SU-DHL-6 (cell line): Measurements from ENCODE around the gene DGKB.

ENCODE experiments used
- H2AFZ ChIP-seq: fragments of 200-600 bp; sonication (generic); 2 replicates; pipeline ENCODE4 v1.6.1; 2014; ENCODE audit warnings: low read depth, mild to moderate bottlenecking, moderate library complexity, mixed read lengths, antibody characterized with exemption, low read length; ENCODE audit not compliant: severe bottlenecking
- H3F3A ChIP-seq: fragments of 200-600 bp; shearing (Covaris generic); 2 replicates; pipeline ENCODE4 v1.6.0; 2016; ENCODE audit warnings: antibody characterized with exemption, mild to moderate bottlenecking; ENCODE audit not compliant: insufficient read depth
- H3K27ac ChIP-seq: fragments of 200-600 bp; sonication (generic); 2 replicates; pipeline ENCODE4 v1.5.1; 2016; ENCODE audit warnings: low read depth, mild to moderate bottlenecking, low read length, moderate library complexity, mixed read lengths
- H3K27me3 ChIP-seq: fragments of 200-600 bp; sonication (generic), shearing (Covaris generic); 2 replicates; pipeline ENCODE4 v1.6.0; 2014; ENCODE audit warnings: mild to moderate bottlenecking, low read length
- H3K36me3 ChIP-seq: fragments of 200-600 bp; sonication (generic); 2 replicates; pipeline ENCODE4 v1.6.1; 2014; ENCODE audit warnings: mild to moderate bottlenecking, low read length, mixed read lengths
- H3K4me2 ChIP-seq: fragments of 300-600, 200-600 bp; shearing (Covaris generic), sonication (generic); 2 replicates; pipeline ENCODE4 v1.6.0; 2014; ENCODE audit warnings: low read length, low read depth, mild to moderate bottlenecking; ENCODE audit not compliant: poor library complexity, severe bottlenecking
- H3K4me3 ChIP-seq: fragments of 200-600 bp; sonication (generic); 2 replicates; pipeline ENCODE4 v1.5.1; 2014; ENCODE audit warnings: antibody characterized with exemption, low read length, mild to moderate bottlenecking, mixed read lengths; ENCODE audit not compliant: insufficient read depth, poor library complexity, severe bottlenecking
- H3K79me2 ChIP-seq: fragments of 200-600 bp; sonication (generic); 2 replicates; pipeline ENCODE4 v1.6.1; 2014; ENCODE audit warnings: mild to moderate bottlenecking, low read length, moderate library complexity; ENCODE audit not compliant: insufficient read depth
- H3K9ac ChIP-seq: fragments of 200-600 bp; sonication (generic); 2 replicates; pipeline ENCODE4 v1.7.0; 2014; ENCODE audit warnings: mild to moderate bottlenecking, low read length
- H3K9me2 ChIP-seq: fragments of 200-600 bp; sonication (generic); replicated peaks from 2 replicates; pipeline ENCODE4 v1.6.1; 2014; ENCODE audit warnings: low read length; ENCODE audit not compliant: insufficient read depth
- H3K9me3 ChIP-seq: fragments of 200-600 bp; sonication (generic); 2 replicates; pipeline ENCODE4 v1.6.1; 2014; ENCODE audit warnings: low read length, mixed read lengths; ENCODE audit not compliant: insufficient read depth
- H4K20me1 ChIP-seq: fragments of 200-600 bp; sonication (generic); 2 replicates; pipeline ENCODE4 v1.6.1; 2014; ENCODE audit warnings: low read depth, mild to moderate bottlenecking, antibody characterized with exemption, low read length, moderate library complexity, mixed read lengths
- CTCF ChIP-seq: fragments of 200-600 bp; sonication (generic); IDR thresholded peaks from one replicate; pipeline ENCODE4 v1.5.1; 2017; ENCODE audit warnings: antibody characterized with exemption, mild to moderate bottlenecking, low read length, moderate library complexity; ENCODE audit not compliant: insufficient read depth, poor library complexity, severe bottlenecking
- EZH2phosphoT487 ChIP-seq: fragments of 200-600 bp; sonication (generic), shearing (Covaris generic); conservative IDR thresholded peaks from 2 replicates; pipeline ENCODE4 v1.6.1; 2018; ENCODE audit warnings: mild to moderate bottlenecking, antibody characterized with exemption, low read length, moderate library complexity, mixed read lengths

Gene DGKB

GRCh38 chr7:14147532-14147931 lies 755.0 kb downstream of the DGKB start:
- no peak overlapping the region for H3K4me3 ChIP-seq
- no peaks in the 10 kb centered on the region for H3K27me3 ChIP-seq
- H3K79me2 ChIP-seq: no peaks in the 10 kb centered on the region
- H3K9me2 ChIP-seq: no peaks in the 10 kb centered on the region
- no peaks in the 10 kb centered on the region for H4K20me1 ChIP-seq
- no peaks in the 10 kb centered on the region for H3K9me3 ChIP-seq
- H2AFZ ChIP-seq: no peak overlapping the region
- no peak for TF ChIP-seq CTCF
- TF ChIP-seq EZH2phosphoT487: no peak
- H3F3A ChIP-seq: no peaks in the 10 kb centered on the region
- H3K4me2 ChIP-seq: no peak overlapping the region
- no peaks in the 10 kb centered on the region for H3K36me3 ChIP-seq
- no peak overlapping the region for H3K27ac ChIP-seq
- H3K9ac ChIP-seq: no peak overlapping the region

GRCh38 chr7:14144538-14144937 lies 758.0 kb downstream of the DGKB start:
- Histone ChIP-seq H3K79me2 (no peaks in the 10 kb centered on the region), H3K27me3 (no peaks in the 10 kb centered on the region), H3K9me3 (no peaks in the 10 kb centered on the region), H3K27ac (no peak overlapping the region), H3K4me3 (no peak overlapping the region), H3K36me3 (no peaks in the 10 kb centered on the region), H3K9ac (no peak overlapping the region), H2AFZ (no peak overlapping the region), H3F3A (no peaks in the 10 kb centered on the region), H4K20me1 (no peaks in the 10 kb centered on the region), H3K9me2 (no peaks in the 10 kb centered on the region), H3K4me2 (no peak overlapping the region)
- TF ChIP-seq CTCF: no peak
- no peak for TF ChIP-seq EZH2phosphoT487

- Histone ChIP-seq H3K9me2 (no peaks in the 10 kb centered on the region), H3F3A (no peaks in the 10 kb centered on the region), H3K27ac (no peak overlapping the region), H3K9me3 (no peaks in the 10 kb centered on the region), H3K4me3 (no peak overlapping the region), H3K27me3 (no peaks in the 10 kb centered on the region), H3K4me2 (no peak overlapping the region), H3K79me2 (no peaks in the 10 kb centered on the region), H4K20me1 (no peaks in the 10 kb centered on the region), H3K36me3 (no peaks in the 10 kb centered on the region), H2AFZ (no peak overlapping the region), H3K9ac (no peak overlapping the region)
- TF ChIP-seq CTCF (no peak), EZH2phosphoT487 (no peak)
These were observed 758.4 kb downstream of the DGKB start for GRCh38 chr7:14144109-14144508.
